GM18951 (cell line): ENCODE measurements around the gene CXCL17.

Experiments used
- POLR2A ChIP-seq: IDR thresholded peaks from 4 replicates; pipeline ENCODE4 v1.6.1; 2011; ENCODE audit warnings: mild to moderate bottlenecking; ENCODE audit not compliant: insufficient read length, insufficient read depth; ENCODE audit errors: extremely low read depth
- in situ Hi-C: fragments of 300-500 bp; cut with MboI; formaldehyde crosslinking; loops from one replicate; pipeline ENCODE4 v1.12.0; 2022; ENCODE audit warnings: low sequenced_read_pairs, mixed read lengths, inconsistent platforms; ENCODE audit not compliant: unreplicated experiment

CXCL17 gene

DNA sequence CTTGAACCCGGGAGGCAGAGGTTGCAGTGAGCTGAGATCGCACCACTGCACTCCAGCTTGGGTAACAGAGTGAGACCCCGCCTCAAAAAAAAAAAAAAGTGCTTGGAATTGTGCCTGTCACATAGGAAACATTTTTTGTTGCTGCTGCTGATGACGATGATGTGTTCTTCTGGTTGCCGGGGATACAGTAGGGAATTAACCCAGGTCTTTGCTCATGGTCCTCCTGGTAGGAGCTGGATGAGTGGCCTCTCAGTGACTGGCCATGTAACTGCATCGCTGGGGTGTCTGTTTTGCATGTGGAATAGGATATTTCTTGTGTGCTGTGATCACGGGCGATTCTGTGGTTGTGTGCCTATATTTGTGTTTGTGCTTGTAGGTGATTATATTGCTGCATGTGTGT is 48.0 kb downstream of the CXCL17 start:
- in situ Hi-C loops = no loop called here
- no peak for TF ChIP-seq POLR2A

DNA sequence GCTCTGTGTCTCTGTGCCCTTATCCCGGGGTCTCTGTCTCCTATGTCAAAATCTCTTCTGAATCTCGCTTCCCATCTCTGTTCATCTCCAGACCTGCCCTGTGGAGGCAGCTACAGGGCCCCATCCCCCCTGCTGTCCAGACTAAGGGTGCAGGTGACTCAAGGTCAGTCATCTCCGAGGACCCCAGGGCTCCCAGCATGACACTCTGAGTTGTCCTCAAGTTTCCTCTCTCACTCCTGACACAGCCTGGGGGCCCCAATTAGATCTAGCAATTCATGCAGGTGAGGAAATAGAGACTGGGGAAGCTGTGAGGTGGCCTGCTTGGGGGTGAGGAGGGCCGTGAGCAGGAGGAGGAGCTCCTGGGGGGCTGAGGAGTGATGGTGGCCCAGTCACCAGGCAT is 50.6 kb downstream of the CXCL17 start:
- TF ChIP-seq POLR2A = no peak
- in situ Hi-C loops = no loop called here

DNA sequence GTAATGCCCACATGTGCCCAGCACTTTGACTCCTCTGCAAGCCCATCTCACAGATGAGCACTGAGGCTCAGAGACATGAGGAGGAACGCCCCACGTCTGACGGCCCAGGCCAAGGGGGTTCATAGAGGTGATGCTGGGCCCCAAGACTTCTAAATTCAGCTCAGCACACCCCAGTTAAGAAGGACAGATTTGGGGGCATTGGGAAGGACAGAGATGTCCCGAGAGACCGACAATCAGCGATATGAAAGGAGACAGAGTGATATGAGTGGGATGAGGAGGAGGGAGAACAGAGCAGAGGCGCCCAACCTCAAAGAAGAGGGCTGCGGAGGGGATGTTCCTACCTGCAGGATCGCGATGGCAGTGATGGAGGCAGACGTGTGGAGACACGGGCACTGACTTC is 52.8 kb downstream of the CXCL17 start, which contains the start of gene CNFN:
Gene CNFN (minus strand): TSS at position 399 of the 400 bp plus-strand sequence. CDS start 1,260 bp downstream, outside the sequence.
- no peak for TF ChIP-seq POLR2A
- in situ Hi-C loops = no loop called here

DNA sequence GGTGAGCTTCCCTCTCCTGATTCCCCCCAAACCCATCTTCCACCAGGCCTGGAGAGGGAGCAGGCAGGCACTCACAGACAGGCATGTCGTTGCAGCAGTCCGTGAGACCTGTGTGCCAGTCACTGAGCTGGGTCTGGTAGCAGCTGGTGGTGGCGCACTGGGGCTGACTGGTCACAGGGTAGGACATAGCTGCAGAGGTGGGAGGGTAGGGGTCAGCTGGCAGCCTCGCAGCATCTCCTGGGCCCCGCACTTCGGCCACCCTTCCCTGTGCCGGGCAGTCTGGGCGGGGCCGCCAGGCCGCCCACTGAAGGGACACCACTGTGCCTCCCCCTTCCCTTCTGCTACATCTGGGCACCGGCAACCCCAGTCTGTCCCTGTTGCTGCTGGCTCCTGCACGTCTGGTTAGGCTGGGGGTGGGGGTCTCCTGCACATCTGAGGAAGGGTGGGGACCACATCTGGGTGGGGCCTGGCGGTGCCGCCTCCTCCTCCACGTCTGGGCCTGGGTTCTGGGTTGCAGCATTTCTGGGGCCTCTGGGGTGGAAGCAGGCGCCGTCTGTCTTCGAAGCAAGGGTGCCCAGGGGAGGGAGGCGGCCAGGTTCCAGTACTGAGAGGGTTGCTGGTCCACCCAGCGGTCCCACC is 53.8 kb downstream of the CXCL17 start:
- in situ Hi-C loops = no loop called here
- TF ChIP-seq POLR2A = no peak

DNA sequence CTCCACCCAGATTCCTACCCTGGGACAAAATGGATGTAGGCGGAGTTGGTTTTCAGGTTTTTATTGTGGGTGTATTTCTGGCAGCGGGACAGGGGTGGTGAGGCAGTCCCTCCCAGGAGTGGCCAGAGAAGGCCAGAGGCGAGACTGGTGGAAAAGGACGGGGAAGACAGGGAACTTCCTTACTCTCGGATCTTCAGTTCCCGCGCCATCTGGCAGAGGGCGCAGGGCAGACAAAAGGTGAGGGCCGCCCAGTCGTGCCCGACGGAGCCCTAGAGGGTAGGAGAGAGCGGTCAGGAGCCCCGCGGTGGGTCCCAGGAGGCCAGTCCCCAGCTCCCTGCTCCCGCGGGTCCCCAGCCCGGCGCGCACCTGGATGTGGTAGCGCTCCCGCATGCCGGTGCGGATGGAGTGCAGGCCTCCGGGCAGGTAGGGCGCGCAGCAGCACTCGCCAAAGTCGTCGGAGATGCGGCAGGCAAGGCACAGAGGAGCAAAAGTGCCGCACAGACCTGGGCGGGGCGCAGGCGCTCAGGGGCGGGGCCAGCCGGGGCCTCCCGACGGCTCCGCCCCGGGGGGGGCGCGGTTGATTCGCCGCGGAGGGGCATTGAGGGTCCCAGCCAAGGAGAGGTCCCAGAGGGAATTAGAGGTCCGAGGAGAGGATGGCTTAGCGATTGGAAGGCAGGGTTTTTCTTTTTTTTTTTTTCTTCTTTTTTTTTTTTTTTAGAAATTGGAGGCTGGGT is 55.6 kb downstream of the CXCL17 start:
- TF ChIP-seq POLR2A = no peak
- in situ Hi-C loops = no loop called here

DNA sequence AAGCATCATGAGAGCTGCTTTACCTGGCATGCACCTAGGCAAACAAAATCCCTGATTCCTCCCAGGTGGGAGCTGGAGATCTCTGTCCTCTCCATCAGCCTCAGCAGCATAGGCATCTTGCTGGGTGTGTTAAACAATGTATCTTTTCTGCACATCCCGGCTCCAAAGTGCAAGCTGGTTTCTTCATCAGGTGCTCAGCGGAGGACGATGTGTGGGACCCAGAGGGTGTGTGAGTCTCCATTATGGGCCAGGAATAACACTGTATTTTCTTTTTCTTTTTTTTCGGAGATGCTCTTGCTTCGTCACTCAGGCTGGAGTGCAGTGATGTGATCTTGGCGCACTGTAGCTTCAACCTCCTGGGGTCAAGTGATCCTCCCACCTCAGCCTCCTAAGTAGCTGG is 62.6 kb downstream of the CXCL17 start:
- in situ Hi-C loops = no loop called here
- TF ChIP-seq POLR2A = no peak
